Fibroblast of lung (primary cell): Measurements from ENCODE around the gene SH3BP4.

Experiments
- CTCF ChIP-seq, 2 donors: IDR thresholded peaks in 1 of 2; conservative IDR thresholded peaks in 1 of 2; 1 replicate in 1 of 2; 2 replicates in 1 of 2; pipeline ENCODE4 v1.5.1; 2011 to 2012; ENCODE audit warnings: low read length in 2 of 2, control low read depth in 1 of 2, inconsistent platforms in 1 of 2, low read depth in 1 of 2, mild to moderate bottlenecking in 1 of 2
- EZH2 ChIP-seq: IDR thresholded peaks from 2 replicates; pipeline ENCODE4 v1.5.1; 2012; ENCODE audit warnings: low read length, control low read depth, mild to moderate bottlenecking; ENCODE audit errors: missing control alignments

GRCh38 chr2:234911271-234911670 is 40.5 kb upstream of the SH3BP4 start:
- TF ChIP-seq CTCF (conservative IDR thresholded peaks at IDR 0.05 in 1 of 2, IDR thresholded peaks at IDR 0.05 in 1 of 2; ENCODE audit: low read depth in 1 of 2, low read length in 2 of 2) (no peak), EZH2 (no peak)
